HepG2 (cell line): Measurements from ENCODE around the gene CLIC4. TPM values are rescaled to one million over a fixed set of nuclear protein-coding genes. Genes with fewer than 3 reads are reported as not detected.

ENCODE experiments used
- HIVEP1 ChIP-seq: sonication (generic); formaldehyde crosslinking; IDR thresholded peaks from 2 replicates; pipeline ENCODE4 v1.4.0; 2020; ENCODE audit warnings: mild to moderate bottlenecking, missing genetic modification reagents
- KMT2B ChIP-seq: IDR thresholded peaks from 2 replicates; pipeline ENCODE4 v1.6.1; 2016; ENCODE audit warnings: missing genetic modification reagents, missing compliant biosample characterization
- MAFG ChIP-seq: sonication (generic); formaldehyde crosslinking; IDR thresholded peaks from 2 replicates; pipeline ENCODE4 v1.5.1; 2020; ENCODE audit warnings: mild to moderate bottlenecking, missing genetic modification reagents
- NCOA1 ChIP-seq: sonication (generic); formaldehyde crosslinking; IDR thresholded peaks from 2 replicates; pipeline ENCODE4 v1.9.0; 2021; ENCODE audit warnings: missing genetic modification reagents
- ONECUT2 ChIP-seq: sonication (generic); formaldehyde crosslinking; IDR thresholded peaks from 2 replicates; pipeline ENCODE4 v1.4.0; 2020; ENCODE audit warnings: missing genetic modification reagents
- PHB2 ChIP-seq: fragments of 450-650 bp; IDR thresholded peaks from 2 replicates; pipeline ENCODE4 v1.6.1; 2018; ENCODE audit not compliant: partially characterized antibody
- RAD21 ChIP-seq: fragments of 450-650 bp; formaldehyde crosslinking; IDR thresholded peaks from 2 replicates; pipeline ENCODE4 v1.5.0; 2020; ENCODE audit warnings: mild to moderate bottlenecking
- SRSF9 ChIP-seq: fragments of 200-400 bp; formaldehyde crosslinking; IDR thresholded peaks from 2 replicates; pipeline ENCODE4 v1.6.1; 2018; ENCODE audit warnings: borderline replicate concordance, mild to moderate bottlenecking, low read depth, low read length; ENCODE audit not compliant: insufficient read depth, poor library complexity, severe bottlenecking
- ZNF720 ChIP-seq: sonication (generic); formaldehyde crosslinking; IDR thresholded peaks from 2 replicates; pipeline ENCODE4 v1.4.0; 2020; ENCODE audit warnings: missing genetic modification reagents
- ZNF768 ChIP-seq: sonication (generic); formaldehyde crosslinking; IDR thresholded peaks from 2 replicates; pipeline ENCODE4 v1.4.0; 2020; ENCODE audit warnings: missing genetic modification reagents
- ZNF816 ChIP-seq: sonication (generic); formaldehyde crosslinking; IDR thresholded peaks from 2 replicates; pipeline ENCODE4 v1.8.0; 2022; ENCODE audit warnings: missing genetic modification reagents, mild to moderate bottlenecking, borderline replicate concordance
- polyA plus RNA-seq, 8 experiments: library from polyadenylated mRNA; depleted of rRNA in 3 of 8; stranded (reverse) in 7 of 8; unstranded in 1 of 8; fragments of >200 nt; fragmentation: Illumina TruSeq in 4 of 8; extraction: Trizol in 4 of 8; gene quantifications; 2 replicates each; pipeline versions ENCODE4 v1.2.1 to v1.2.3, GENCODE V29; 2011 to 2016; ENCODE audit warnings: low read depth in 4 of 8, missing spikeins in 1 of 8, mixed read lengths in 1 of 8; ENCODE audit not compliant: insufficient read depth in 1 of 8
- total RNA-seq, 5 experiments: library from RNA; depleted of rRNA; stranded (reverse); fragments of >200 nt; fragmentation: Illumina TruSeq; extraction: Trizol; gene quantifications; 2 replicates each; pipeline ENCODE4 v1.2.3, GENCODE V29; 2016; ENCODE audit warnings: low read depth in 1 of 5
- TF ChIP-seq, protein P1 (sequence below): sonication (generic); formaldehyde crosslinking; IDR thresholded peaks from 2 replicates; pipeline ENCODE4 v1.9.0; 2021; ENCODE audit warnings: missing genetic modification reagents, borderline replicate concordance
- TF ChIP-seq, protein P2 (sequence below): sonication (generic); formaldehyde crosslinking; IDR thresholded peaks from 2 replicates; pipeline ENCODE4 v1.5.1; 2020; ENCODE audit warnings: mild to moderate bottlenecking, missing genetic modification reagents, borderline replicate concordance
- TF ChIP-seq, protein P3 (sequence below): sonication (generic); formaldehyde crosslinking; IDR thresholded peaks from 2 replicates; pipeline ENCODE4 v1.8.0; 2022; ENCODE audit warnings: missing genetic modification reagents, mild to moderate bottlenecking, moderate library complexity, borderline replicate concordance
- TF ChIP-seq, protein P4 (sequence below): IDR thresholded peaks from 2 replicates; pipeline ENCODE4 v1.6.1; 2016; ENCODE audit warnings: mild to moderate bottlenecking, missing biosample characterization, missing genetic modification reagents
- TF ChIP-seq, protein P5 (sequence below): IDR thresholded peaks from 2 replicates; pipeline ENCODE4 v1.6.1; 2016; ENCODE audit warnings: missing biosample characterization, missing genetic modification reagents, low read depth

The CLIC4 gene
- total and polyA plus RNA-seq, 2 of the 13 experiments (the other 11 are each of a cell fraction or from before 2014, with no cell fraction given) = 23.3 to 77.4 TPM

DNA sequence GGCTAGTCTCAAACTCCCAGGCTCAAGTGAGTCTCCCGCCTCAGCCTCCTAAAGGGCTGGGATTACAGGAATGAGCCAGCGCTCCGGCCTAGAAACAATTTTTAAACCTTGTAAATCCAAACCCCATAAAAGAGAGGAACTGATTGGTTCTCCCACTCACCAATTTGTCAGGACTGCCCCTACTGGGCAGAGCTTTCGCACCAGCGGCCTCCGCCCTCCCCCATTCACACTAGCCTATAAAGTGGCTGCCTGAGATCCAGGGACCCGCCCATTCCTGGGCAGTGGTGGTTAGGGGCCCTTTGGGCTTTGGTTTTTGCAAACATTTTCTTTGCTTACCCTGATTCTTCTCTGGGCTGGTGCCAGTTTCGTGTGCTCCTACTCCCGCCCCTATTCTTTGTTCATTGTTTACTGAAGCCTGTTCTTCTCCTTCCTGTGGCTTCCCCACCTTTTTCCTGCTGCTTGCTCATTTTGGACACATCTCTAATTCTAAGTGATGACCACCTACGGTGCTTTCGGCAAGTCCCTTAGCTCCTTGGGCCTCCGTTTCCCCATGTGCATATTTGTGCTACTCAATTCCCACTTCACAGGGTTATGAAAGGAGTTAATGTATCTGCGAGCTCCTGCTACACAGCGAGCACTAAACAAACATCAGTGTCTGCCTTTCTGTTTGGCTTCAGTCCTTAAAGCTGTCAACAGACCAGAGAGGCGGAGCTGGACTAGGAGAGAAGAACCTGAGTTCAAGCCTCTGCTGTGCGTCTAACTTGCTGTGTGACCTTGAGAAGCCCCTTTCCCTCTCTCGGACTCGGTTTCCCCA is 39.8 kb upstream of the CLIC4 start (continued):
- TF ChIP-seq, protein P1, sequence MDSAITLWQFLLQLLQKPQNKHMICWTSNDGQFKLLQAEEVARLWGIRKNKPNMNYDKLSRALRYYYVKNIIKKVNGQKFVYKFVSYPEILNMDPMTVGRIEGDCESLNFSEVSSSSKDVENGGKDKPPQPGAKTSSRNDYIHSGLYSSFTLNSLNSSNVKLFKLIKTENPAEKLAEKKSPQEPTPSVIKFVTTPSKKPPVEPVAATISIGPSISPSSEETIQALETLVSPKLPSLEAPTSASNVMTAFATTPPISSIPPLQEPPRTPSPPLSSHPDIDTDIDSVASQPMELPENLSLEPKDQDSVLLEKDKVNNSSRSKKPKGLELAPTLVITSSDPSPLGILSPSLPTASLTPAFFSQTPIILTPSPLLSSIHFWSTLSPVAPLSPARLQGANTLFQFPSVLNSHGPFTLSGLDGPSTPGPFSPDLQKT (CRISPR knock-in tag) = no peak
- no peak for TF ChIP-seq ONECUT2 (CRISPR knock-in tag)
- TF ChIP-seq PHB2 = no peak
- TF ChIP-seq, protein P2, sequence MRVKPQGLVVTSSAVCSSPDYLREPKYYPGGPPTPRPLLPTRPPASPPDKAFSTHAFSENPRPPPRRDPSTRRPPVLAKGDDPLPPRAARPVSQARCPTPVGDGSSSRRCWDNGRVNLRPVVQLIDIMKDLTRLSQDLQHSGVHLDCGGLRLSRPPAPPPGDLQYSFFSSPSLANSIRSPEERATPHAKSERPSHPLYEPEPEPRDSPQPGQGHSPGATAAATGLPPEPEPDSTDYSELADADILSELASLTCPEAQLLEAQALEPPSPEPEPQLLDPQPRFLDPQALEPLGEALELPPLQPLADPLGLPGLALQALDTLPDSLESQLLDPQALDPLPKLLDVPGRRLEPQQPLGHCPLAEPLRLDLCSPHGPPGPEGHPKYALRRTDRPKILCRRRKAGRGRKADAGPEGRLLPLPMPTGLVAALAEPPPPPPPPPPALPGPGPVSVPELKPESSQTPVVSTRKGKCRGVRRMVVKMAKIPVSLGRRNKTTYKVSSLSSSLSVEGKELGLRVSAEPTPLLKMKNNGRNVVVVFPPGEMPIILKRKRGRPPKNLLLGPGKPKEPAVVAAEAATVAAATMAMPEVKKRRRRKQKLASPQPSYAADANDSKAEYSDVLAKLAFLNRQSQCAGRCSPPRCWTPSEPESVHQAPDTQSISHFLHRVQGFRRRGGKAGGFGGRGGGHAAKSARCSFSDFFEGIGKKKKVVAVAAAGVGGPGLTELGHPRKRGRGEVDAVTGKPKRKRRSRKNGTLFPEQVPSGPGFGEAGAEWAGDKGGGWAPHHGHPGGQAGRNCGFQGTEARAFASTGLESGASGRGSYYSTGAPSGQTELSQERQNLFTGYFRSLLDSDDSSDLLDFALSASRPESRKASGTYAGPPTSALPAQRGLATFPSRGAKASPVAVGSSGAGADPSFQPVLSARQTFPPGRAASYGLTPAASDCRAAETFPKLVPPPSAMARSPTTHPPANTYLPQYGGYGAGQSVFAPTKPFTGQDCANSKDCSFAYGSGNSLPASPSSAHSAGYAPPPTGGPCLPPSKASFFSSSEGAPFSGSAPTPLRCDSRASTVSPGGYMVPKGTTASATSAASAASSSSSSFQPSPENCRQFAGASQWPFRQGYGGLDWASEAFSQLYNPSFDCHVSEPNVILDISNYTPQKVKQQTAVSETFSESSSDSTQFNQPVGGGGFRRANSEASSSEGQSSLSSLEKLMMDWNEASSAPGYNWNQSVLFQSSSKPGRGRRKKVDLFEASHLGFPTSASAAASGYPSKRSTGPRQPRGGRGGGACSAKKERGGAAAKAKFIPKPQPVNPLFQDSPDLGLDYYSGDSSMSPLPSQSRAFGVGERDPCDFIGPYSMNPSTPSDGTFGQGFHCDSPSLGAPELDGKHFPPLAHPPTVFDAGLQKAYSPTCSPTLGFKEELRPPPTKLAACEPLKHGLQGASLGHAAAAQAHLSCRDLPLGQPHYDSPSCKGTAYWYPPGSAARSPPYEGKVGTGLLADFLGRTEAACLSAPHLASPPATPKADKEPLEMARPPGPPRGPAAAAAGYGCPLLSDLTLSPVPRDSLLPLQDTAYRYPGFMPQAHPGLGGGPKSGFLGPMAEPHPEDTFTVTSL (CRISPR knock-in tag) = peak; percentile 47; the same call in 1 of the 2 replicates
- TF ChIP-seq, protein P3, sequence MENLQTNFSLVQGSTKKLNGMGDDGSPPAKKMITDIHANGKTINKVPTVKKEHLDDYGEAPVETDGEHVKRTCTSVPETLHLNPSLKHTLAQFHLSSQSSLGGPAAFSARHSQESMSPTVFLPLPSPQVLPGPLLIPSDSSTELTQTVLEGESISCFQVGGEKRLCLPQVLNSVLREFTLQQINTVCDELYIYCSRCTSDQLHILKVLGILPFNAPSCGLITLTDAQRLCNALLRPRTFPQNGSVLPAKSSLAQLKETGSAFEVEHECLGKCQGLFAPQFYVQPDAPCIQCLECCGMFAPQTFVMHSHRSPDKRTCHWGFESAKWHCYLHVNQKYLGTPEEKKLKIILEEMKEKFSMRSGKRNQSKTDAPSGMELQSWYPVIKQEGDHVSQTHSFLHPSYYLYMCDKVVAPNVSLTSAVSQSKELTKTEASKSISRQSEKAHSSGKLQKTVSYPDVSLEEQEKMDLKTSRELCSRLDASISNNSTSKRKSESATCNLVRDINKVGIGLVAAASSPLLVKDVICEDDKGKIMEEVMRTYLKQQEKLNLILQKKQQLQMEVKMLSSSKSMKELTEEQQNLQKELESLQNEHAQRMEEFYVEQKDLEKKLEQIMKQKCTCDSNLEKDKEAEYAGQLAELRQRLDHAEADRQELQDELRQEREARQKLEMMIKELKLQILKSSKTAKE (CRISPR knock-in tag) = peak; percentile 35; the same call in 1 of the 2 replicates
- 0 out of 2 replicates have a peak, but pooled peaks have one; percentile 49 for TF ChIP-seq HIVEP1 (CRISPR knock-in tag)
- no peak for TF ChIP-seq ZNF720
- no peak for TF ChIP-seq NCOA1 (CRISPR knock-in tag)
- 0 out of 2 replicates have a peak, but pooled peaks have one; percentile 17 for TF ChIP-seq KMT2B
- TF ChIP-seq, protein P4, sequence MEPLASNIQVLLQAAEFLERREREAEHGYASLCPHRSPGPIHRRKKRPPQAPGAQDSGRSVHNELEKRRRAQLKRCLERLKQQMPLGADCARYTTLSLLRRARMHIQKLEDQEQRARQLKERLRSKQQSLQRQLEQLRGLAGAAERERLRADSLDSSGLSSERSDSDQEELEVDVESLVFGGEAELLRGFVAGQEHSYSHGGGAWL (CRISPR knock-in tag) = no peak; the same call in 1 of the 2 replicates
- TF ChIP-seq MAFG = no peak
- TF ChIP-seq SRSF9 = no peak
- TF ChIP-seq ZNF816 (CRISPR knock-in tag) = no peak
- TF ChIP-seq, protein P5, sequence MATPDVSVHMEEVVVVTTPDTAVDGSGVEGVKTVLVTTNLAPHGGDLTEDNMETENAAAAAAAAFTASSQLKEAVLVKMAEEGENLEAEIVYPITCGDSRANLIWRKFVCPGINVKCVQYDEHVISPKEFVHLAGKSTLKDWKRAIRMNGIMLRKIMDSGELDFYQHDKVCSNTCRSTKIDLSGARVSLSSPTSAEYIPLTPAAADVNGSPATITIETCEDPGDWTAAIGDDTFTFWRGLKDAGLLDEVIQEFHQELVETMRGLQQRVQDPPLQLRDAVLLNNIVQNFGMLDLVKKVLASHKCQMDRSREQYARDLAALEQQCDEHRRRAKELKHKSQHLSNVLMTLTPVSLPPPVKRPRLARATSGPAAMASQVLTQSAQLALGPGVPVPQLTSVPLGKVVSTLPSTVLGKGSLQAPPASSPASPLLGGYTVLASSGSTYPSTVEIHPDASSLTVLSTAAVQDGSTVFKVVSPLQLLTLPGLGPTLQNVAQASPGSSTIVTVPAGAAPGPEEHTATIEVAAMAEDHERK (CRISPR knock-in tag) = no peak
- 0 out of 2 replicates have a peak, but pooled peaks have one; percentile 23 for TF ChIP-seq RAD21 (CRISPR knock-in tag)
- TF ChIP-seq ZNF768 = peak; percentile 90; the same call in 1 of the 2 replicates
